Measurements from ENCODE around the gene ENKD1.

DNA sequence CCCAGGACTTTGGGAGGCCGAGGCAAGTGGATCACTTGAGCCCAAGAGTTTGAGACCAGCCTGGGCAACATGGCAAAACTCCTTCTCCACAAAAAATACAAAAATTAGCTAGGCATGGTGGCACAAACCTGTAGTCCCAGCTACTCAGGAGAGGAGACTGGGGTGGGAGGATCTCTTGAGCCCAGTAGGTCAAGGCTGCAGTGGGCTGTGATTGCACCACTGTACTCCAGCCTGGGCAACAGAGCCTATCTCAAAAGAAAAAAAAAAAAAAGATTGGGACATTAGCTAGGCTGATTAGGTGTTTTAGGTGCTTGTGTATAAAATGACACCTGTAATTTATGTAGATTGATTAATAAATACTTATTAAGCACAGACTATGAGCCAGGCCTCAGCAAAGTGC, 42.5 kb upstream of the ENKD1 start:
- TF ChIP-seq, protein P1, sequence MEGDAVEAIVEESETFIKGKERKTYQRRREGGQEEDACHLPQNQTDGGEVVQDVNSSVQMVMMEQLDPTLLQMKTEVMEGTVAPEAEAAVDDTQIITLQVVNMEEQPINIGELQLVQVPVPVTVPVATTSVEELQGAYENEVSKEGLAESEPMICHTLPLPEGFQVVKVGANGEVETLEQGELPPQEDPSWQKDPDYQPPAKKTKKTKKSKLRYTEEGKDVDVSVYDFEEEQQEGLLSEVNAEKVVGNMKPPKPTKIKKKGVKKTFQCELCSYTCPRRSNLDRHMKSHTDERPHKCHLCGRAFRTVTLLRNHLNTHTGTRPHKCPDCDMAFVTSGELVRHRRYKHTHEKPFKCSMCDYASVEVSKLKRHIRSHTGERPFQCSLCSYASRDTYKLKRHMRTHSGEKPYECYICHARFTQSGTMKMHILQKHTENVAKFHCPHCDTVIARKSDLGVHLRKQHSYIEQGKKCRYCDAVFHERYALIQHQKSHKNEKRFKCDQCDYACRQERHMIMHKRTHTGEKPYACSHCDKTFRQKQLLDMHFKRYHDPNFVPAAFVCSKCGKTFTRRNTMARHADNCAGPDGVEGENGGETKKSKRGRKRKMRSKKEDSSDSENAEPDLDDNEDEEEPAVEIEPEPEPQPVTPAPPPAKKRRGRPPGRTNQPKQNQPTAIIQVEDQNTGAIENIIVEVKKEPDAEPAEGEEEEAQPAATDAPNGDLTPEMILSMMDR (IDR thresholded peaks at IDR 0.05; ENCODE audit: low read length) = no peak
- no peak for TF ChIP-seq EZH2 (IDR thresholded peaks at IDR 0.05; ENCODE audit: borderline replicate concordance, low read length)
